ENCODE data around the gene PSMD12.
"Not testable (repeated sequence)": the region's sequence is repeated elsewhere in the genome, so short reads cannot be mapped to it uniquely, and the experiment has no call there.

The PSMD12 gene

DNA sequence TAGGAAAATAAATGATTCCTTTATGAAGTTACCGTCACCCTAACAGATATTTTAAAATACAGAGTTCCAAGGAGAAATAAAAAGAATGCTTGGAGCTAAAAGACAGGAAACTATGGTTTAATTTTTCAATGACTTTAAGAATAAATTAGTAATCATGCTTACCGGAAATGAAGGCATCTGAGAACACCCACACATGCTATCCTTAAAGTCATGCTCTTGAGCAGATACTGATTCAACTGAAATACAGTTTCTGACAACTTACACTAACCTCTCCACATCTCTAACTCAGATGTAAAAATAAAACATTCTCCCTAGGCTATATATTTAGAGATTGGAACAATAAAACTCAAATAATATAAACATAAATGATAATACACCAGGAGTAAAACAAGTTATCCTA lies 7.8 kb downstream of the PSMD12 start:
- no peak for DNase-seq (ENCODE audit: low spot score)

DNA sequence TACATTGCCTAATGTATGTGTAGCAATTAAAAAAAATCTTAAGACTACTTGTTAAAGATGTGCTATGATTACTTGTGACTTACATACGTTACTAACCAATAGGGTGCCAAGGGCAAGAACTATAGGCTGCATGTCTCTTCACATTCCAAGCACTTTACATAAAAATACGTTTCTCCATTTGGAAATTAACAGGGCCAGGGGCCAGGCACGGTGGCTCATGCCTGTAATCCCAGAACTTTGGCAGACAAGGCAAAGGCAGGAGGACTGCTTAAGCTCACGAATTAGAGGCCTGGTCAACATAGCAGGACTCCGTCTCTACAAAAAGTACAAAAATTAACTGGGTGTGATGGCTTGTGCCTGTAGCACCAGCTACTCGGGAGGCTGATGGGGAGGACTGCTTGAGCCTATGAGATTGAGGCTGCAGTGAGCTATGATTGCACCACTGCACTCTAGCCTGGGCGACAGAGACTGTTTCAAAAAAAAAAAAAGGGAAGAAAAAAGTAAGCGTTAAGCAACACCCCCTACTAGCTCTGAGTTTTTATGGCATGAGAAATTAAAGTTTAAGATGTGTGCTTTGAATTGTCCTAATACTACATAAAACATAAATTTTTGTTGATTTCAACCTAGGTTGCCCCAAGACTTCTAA lies 12.3 kb downstream of the PSMD12 start:
- no peak for DNase-seq (ENCODE audit: low spot score)

DNA sequence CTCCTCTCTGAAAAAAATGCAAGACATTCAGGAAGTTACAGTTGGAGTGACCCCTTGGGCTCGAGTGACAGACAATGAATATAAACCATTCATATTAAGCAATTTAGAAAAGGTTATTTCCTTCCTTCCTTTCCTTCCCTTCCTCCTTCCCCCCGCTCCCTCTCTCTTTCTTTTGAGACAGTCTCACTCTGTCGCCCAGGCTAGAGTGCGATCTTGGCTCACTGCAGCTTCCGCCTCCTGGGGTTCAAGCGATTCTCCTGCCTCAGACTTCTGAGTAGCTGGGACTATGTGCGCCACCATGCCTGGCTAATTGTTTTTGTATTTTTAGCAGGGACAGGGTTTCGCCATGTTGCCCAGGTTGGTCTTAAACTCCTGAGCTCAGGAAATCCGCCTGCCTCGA lies 13.2 kb downstream of the PSMD12 start:
- DNase-seq (ENCODE audit: low spot score): no peak

DNA sequence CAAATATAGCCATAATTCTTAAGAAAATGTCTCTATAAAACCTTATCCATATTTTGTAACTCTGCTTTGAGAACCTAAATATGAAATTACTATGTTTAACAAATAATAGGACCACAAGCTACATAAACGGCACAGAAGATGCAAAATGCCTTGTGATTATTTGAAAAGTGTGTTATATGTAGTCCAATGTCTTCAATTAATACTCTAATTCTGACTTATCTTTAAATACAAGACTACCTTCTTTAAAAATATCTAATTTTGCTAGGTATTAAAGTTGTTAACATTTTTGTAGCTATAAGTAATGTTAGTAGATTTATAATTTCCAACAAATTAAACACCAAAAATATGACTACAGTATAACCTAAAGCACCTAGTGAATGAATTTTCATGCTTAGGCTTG lies 17.0 kb downstream of the PSMD12 start:
- no peak for DNase-seq (ENCODE audit: low spot score)

DNA sequence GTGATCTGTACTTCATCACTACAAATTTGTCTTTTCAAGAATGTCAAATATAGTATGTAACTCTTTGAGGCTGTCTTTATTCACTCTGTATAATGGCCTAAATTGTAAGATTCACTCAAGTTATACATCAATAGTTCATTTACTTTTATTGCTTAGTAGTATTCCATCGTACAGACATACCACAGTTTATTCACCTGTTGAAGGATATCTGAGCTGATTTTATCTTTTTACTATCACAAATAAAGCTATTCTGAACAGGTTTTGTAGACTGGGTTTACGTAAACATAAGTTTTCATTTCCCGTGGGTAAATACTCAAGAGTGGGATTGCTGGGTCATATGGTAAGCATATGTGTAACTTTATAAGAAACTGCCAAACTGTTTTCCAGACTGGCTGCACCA lies 18.6 kb downstream of the PSMD12 start:
- DNase-seq (ENCODE audit: low spot score): no peak

DNA sequence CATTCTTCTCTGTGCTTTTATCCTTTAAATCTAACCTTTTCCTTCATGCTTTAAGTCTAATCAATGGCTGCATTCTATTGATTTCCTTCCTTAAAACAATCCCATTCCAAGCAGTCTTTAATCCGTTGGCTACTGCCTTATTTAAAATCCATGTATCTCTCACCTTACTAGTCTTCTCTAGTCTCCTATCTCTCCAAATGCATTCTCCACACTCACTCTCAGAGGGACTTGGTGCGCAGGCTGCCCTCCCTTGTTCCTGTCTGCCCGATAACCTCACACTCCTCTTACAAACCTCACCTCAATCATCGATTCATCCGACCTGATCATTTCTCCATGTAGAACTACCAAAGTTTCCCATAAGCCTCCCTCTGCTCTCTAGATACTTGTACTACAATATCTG lies 23.1 kb downstream of the PSMD12 start:
- no peak for DNase-seq (ENCODE audit: low spot score)

DNA sequence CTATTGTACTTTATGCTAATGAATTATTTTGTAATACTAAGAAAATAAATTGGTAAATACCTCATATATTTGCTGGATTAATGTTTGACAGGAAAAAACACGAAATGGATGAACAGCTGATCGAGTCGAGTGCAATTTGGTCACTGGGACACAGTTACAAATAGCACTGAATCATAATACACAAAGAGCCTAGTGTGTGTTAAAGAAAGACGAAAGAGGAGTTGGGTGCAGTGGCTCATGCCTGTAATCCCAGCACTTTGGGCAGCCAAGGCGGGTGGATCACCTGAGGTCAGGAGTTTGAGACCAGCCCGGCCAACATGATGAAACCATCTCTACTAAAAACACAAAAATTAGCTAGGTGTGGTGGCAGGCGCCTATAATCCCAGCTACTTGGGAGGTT lies 28.0 kb downstream of the PSMD12 start:
- not testable (repeated sequence) for DNase-seq (ENCODE audit: low spot score)

DNA sequence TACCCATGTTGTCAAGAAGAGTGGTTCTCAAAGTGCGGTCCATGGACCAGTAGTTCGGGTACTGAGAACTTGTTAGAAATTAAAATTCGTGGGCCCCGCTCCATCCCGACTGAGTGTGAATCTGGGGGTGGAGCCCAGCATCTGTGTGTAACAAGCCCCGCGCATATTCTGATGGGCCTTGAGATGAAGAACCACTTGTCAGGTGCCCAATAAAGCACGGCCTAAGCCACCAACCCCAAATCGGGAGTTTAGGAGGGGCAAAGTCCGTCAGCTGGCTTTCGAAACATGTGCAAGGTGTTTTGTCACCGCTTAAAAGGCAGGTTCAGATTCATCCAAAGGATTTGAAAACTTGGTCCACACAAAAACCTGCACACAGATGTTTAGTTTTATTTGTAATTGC lies 29.5 kb downstream of the PSMD12 start:
- DNase-seq (ENCODE audit: low spot score): no peak

DNA sequence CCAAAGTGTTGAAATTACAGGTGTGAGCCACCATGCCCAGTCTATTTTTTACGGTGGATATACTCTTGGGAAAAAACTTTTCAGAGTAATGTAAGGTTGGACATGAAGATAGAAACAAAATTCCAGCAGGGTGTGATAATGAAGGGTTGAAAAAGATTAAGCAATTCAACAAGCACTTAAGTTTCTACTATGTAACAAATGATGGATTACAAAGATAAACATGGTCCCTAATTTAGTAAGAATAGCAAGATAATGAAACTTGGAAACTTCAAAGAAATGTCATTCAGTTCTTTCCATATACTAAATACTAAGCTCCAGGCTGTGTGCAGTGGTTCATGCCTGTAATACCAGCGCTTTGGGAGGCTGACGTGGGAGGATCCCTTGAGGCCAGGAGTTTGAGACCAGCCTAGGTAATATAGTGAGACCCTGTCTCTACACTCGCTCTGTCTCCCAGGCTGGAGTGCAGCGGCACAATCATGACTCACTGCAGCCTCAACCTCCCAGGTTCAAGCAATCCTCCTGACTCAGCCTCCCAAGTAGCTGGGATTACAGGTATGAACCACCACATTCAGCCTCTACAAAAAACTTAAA lies 31.0 kb downstream of the PSMD12 start:
- DNase-seq (ENCODE audit: low spot score): no peak

DNA sequence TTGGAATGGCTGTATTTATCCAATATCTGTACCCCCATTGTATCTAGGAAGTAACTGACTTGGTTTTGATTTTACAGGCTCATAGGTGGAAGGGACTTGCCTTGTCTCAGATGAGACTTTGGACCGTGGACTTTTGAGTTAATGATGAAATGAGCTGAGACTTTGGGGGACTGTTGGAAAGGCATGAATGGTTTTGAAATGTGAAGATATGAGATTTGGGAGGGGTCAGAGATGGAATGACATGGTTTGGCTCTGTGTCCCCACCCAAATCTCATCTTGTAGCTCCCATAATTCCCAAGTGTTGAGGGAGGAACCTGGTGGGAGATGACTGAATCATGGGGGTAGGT lies 34.2 kb downstream of the PSMD12 start:
- DNase-seq (ENCODE audit: low spot score): not testable (repeated sequence)

DNA sequence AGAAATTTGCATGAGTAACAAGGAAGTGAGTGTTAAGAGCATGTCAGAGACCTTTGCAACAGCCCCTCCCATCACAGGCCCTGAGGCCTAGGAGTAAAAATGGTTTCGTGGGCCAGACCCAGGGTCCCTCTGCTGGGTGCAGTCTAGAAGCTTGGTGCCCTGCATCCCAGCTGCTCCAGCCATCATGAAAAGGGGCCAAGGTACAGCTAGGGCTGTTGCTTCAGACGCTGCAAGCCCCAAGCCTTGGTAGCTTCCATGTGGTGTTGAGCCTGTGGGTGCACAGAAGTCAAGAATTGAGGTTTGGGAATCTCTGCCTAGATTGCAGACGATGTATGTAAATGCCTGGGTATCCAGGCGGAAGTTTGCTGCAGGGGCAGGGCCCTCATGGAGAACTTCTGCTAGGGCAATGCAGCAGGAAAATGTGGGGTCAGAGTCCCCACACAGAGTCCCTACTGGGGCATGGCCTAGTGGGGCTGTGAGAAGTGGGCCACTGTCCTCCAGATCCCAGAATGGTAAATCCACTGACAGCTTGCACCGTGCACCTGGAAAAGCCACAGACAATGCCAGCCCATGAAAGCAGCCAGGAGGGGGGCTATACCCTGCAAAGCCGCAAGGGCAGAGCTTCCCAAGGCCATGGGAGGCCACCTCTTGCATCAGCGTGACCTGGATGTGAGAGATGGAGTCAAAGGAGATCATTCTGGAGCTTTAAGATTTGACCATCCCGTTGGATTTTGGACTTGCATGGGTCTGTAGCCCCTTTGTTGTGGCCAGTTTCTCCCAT lies 34.8 kb downstream of the PSMD12 start:
- DNase-seq (ENCODE audit: low spot score): not testable (repeated sequence)

DNA sequence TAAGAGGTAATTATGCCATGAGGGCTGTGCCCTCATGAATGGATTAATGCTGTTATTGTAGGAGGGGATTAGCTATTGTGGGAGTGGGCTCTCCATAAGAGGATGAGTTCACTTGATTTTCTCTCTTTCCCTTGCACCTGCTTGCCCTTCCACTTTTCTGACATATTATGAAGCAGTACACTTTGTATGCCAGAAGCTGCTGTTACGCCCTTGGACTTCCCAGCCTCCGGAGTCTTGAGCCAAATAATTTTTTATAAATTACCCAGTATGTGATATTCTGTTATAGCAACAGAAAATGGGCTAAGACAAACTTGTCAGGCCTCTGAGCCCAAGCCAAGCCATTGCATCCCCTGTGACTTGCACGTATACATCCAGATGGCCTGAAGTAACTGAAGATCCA lies 38.4 kb downstream of the PSMD12 start:
- no peak for DNase-seq (ENCODE audit: low spot score)

DNA sequence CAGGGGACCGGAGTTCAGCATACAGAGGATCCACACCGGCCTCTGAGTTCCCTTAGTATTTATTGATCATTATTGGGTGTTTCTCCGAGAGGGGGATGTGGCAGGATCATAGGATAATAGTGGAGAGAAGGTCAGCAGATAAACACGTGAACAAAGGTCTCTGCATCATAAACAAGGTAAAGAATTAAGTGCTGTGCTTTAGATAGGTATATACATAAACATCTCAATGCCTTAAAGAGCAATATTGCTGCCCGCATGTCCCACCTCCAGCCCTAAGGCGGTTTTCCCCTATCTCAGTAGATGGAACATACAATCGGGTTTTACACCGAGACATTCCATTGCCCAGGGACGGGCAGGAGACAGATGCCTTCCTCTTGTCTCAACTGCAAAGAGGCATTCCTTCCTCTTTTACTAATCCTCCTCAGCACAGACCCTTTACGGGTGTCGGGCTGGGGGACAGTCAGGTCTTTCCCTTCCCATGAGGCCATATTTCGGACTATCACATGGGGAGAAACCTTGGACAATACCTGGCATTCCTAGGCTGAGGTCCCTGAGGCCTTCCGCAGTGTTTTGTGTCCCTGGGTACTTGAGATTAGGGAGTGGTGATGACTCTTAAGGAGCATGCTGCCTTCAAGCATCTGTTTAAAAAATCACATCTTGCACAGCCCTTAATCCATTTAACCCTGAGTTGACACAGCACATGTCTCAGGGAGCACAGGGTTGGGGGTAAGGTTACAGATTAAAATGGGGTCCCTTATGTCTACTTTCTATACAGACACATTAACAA lies 39.2 kb downstream of the PSMD12 start:
- not testable (repeated sequence) for DNase-seq (ENCODE audit: low spot score)

DNA sequence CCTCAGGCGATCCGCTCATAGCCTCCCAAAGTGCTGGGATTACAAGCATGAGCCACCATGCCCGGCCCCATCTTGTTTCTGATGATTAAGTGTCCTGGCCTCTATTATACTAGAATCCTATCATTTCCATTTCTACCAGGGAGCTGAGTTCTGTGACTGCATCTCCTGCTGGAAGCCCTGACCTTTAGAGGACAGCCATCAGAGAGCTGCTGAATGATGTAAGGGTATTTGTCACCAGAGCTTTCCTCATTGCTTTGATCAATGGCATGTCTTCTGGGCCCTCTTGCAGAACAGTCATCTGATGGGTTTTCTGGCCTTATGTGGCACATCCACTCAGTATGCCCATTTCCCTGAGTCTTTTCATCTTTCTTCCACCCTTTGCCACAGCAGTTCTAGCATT lies 39.9 kb downstream of the PSMD12 start:
- DNase-seq (ENCODE audit: low spot score): no peak

DNA sequence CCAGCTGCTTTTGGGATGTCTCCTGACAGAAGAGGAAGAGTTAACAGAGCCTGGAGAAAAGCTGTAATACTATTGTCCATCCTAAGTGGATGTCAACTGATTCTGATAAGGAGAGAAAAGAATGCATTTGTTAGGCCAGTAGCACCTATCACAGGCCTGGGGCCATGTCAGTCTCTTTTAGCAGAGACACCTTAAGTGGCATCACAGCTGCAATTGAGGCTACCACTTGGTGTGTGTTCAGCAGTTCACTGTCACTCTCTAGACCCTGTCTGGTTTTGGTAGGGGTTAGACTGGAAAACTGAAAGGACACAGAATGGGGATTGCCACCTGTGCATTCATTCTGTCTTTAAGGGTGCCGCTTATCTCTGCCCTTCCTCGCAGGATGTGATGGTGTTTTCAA lies 42.0 kb downstream of the PSMD12 start:
- DNase-seq (ENCODE audit: low spot score): no peak

DNA sequence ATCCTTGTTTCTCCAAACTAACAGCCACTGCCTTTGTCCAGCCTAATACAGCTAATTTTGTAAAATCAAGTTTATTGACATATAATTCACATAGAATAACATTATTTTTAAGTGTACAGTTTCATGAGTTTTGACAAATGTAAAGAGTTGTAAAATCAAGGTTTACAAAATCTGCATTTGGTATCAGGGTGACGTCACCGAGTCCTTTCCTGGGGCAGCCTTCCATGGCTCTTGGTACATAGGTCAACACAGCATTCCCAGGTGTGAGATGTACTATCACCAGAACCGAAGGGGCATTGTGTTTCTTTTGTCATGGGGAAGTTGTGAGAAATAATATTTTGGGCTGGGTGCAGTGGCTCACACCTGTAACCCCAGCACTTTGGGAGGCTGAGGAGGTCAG lies 42.9 kb downstream of the PSMD12 start:
- no peak for DNase-seq (ENCODE audit: low spot score)

DNA sequence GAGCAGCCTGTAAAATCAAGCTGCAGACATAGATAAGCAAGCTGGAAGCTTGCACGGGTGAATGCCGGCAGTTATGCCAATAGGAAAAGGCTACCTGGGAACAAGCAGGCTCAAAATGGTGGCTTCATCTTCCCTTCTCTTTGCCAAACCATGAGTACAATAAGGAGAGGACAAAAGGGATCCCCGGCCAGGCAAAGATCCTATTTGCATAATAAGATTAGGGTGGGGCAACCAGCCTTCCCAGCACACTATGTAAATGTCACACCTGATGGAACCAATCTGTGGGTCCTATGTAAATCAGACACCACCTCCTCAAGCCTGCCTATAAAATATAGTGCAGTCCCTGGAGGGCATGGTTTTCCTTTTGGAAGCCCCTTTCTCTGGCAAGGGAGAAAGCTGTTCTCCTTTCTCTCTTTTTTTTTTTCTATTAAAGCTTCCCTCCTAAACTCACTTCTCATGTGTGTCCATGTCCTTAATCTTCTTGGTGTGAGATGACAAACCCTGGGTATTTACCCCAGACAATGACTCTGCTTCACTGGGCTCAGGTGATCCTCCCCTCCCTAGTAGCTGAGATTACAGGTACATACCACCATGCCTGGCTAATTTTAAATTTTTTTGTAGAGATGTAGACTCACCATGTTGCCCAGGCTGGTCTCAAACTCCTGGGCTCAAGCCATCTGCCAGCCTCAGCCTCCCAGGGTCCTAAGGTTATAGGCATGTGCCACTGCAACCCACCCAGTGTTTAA lies 44.2 kb downstream of the PSMD12 start:
- DNase-seq (ENCODE audit: low spot score): peak; percentile 96

DNA sequence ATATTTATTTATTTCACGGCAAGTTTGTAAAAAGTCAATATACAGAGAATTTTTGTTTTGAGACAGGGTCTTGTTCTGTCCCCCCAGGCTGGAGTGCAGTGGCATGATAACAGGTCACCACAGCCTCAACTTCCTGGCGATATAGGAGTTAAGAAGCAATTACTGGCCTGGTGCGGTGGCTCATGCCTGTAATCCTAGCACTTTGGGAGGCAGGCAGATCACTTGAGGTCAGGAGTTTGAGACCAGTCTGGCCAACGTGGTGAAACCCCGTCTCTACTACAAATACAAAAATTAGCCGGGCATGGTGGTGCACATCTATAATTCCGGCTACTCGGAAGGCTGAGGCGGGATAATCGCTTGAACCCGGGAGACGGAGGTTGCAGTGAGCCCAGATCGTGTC lies 44.9 kb downstream of the PSMD12 start:
- DNase-seq (ENCODE audit: low spot score): not testable (repeated sequence)

DNA sequence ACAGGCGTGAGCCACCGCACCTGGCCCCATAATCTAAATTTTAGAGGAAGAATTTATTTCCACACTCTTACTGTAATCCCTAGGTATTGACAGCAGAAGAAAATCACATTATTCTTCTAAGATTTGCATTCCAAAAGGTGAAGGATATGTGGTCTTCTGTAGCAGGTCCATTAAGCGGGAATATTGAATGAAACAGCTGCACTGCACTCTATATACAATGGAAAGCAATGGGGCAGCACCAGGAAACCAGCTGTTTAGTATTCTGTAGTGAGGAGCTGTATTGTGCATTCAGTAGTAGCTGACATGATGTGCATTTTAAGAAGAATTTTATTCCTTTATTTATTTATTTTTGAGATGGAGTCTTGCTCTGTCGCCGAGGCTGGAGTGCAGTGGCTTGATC lies 49.6 kb downstream of the PSMD12 start:
- DNase-seq (ENCODE audit: low spot score): no peak

DNA sequence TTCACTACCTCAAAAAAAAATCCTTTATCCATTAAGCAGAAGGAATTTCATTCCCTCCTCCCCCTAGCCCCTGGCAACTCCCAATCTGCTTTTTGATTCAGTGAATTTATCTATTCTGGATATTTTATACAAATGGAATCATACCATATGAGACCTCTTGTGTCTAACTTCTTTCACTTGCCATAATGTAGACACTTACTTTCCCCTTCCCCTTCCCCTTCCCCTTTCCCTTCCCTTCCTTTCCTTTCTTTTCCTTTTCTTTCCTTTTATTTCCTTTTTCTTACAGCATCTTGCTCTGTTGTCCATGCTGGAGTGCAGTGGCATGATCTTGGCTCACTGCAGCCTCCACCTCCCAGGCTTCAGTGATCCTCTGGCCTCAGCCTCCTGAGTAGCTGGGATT lies 50.5 kb downstream of the PSMD12 start:
- no peak for DNase-seq (ENCODE audit: low spot score)

DNA sequence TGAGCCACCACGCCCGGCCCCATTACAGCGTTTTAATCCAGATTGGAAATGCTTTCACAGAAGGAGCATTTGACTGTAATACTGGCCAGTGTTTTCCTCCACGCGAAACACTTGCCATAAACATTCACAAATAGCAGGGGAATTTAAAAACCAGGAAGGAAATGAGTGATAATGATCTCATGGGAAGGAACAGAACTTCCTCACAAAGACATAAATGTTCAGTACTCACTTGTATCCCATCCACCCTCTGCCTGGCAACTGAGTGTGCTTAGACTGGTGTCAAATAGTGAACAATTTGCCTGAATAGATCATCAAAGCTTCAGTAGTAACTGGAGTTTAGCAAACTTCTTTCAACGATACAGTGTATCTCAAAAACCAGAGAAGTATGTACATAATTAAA lies 54.1 kb downstream of the PSMD12 start:
- no peak for DNase-seq (ENCODE audit: low spot score)

DNA sequence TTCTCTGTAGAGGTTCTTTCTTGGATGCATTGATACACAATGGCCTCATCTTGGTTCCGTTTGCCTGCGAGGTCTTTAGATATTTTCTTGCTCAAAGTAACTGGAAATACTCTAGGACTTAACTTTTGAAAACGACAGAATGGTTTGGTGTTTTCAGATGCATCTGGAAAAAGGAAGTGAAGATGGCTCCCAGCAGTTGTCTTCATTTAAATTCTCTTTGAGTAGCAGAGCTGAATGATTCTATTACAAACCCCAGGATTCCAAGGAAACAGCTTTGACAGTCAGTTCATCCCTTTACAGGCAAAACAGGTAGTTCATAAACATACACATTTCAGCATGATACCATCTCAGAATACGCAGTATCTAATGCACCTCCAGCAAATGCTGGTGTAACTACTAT lies 54.8 kb downstream of the PSMD12 start:
- no peak for DNase-seq (ENCODE audit: low spot score)
